Measurements from ENCODE around the gene ATG16L1. TPM values are rescaled to one million over a fixed set of nuclear protein-coding genes. Genes with fewer than 3 reads are reported as not detected.

ATG16L1 gene
- total RNA-seq, 4 donors from 2014 or later, result 38.6 to 77.2 (median 49.4) TPM

DNA sequence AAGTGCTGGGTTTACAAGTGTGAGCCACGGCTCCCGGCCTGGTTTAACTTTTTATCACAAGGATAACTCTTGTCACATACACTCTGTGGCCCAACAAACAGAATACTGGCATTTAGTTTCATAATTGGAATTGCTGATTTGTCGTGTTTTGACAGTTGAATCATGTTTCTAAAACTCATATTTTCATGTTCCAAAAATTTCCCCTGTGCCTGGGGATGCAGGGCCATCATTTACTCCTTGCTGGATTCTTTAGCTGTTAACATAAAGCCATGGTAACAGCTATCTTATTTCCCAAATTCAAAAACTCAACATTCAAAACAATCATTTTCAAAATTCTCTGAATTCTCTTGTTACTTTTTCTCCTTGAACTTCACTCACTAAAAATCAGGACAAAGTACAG, 16.5 kb upstream of the ATG16L1 start:
- WGBS, result 86% methylated on average over 3 of the region's 3 CpGs
- no peak overlapping the region for H3K4me3 ChIP-seq
- H3K9me3 ChIP-seq, result no peaks in the 10 kb centered on the region
- no peaks in the 10 kb centered on the region for H3K4me1 ChIP-seq
- no peaks in the 10 kb centered on the region for H3K36me3 ChIP-seq
- DNase-seq (ENCODE audit: low spot score in 2 of 2), result no peak
- H3K27me3 ChIP-seq, result no peaks in the 10 kb centered on the region
- TF ChIP-seq POLR2A (IDR thresholded peaks at IDR 0.05) (no peak), EP300 (IDR thresholded peaks at IDR 0.05) (no peak), POLR2AphosphoS5 (IDR thresholded peaks at IDR 0.05) (no peak)
- TF ChIP-seq, protein P1, sequence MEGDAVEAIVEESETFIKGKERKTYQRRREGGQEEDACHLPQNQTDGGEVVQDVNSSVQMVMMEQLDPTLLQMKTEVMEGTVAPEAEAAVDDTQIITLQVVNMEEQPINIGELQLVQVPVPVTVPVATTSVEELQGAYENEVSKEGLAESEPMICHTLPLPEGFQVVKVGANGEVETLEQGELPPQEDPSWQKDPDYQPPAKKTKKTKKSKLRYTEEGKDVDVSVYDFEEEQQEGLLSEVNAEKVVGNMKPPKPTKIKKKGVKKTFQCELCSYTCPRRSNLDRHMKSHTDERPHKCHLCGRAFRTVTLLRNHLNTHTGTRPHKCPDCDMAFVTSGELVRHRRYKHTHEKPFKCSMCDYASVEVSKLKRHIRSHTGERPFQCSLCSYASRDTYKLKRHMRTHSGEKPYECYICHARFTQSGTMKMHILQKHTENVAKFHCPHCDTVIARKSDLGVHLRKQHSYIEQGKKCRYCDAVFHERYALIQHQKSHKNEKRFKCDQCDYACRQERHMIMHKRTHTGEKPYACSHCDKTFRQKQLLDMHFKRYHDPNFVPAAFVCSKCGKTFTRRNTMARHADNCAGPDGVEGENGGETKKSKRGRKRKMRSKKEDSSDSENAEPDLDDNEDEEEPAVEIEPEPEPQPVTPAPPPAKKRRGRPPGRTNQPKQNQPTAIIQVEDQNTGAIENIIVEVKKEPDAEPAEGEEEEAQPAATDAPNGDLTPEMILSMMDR (IDR thresholded peaks at IDR 0.05), result no peak
- no peak overlapping the region for H3K27ac ChIP-seq

DNA sequence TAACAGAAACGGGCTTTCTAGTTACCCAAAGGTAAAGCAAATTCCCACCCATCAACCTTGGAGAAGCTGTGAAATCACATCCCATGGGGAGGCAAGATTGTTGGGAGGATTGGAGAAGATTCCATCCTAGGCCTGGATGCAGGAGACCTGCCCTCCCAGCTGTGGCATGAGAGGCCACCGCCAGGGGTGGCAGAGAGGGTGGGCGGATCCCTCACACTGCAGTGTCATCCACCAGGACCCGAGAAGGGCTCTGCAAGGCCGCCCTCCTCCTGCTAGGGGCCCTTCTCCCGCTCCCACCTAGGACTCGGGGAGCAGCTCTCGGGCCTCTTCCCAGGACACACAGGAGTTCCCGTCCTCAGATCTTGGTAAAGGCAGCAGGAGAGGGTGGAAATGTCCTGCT, 15.5 kb upstream of the ATG16L1 start:
- H3K27me3 ChIP-seq, result no peaks in the 10 kb centered on the region
- H3K27ac ChIP-seq, result no peak overlapping the region
- no peak for DNase-seq (ENCODE audit: low spot score in 2 of 2)
- H3K9me3 ChIP-seq, result no peaks in the 10 kb centered on the region
- no peak overlapping the region for H3K4me3 ChIP-seq
- H3K36me3 ChIP-seq, result no peaks in the 10 kb centered on the region
- TF ChIP-seq POLR2A (IDR thresholded peaks at IDR 0.05) (no peak), EP300 (IDR thresholded peaks at IDR 0.05) (no peak), POLR2AphosphoS5 (IDR thresholded peaks at IDR 0.05) (no peak)
- TF ChIP-seq, protein P1 (IDR thresholded peaks at IDR 0.05), result no peak
- H3K4me1 ChIP-seq, result no peaks in the 10 kb centered on the region
- 94% methylated on average over 4 of the region's 9 CpGs for WGBS

DNA sequence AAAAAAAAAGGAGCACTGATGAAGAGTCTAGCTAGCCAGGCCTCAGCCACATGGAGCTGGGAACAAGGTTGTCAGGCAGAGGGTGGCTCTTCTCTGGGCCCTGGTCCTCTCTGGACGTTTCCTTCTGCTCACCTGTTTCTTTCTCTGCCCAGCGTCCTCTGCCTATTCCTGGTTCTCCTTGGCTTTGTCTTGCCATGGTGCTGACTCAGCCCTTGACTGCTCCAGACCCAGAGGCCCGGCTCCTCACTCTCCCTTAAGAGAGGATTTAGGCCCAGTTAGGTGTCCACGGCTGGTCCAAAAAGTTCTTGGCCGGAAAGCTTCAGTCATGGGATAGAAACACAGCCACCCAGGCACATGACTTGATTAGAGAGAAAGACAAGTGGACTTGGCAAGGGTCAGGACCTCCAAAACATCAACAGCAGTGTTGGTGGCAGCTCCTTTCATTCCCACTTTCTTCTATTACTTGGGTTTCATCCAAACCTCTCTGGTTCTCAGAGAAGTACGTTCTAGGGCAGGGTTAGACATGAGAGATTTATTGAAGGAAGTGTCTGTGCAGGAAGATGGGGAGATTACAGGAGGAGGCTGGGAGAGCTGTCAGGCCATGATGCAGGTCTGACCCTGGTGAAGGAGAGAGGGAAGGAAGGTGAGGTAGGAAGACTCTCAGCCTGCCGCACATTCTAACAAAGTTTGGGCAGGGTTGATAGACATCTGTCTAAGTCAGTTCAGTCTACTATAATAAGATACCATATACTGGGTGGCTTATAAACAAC, 14.5 kb upstream of the ATG16L1 start:
- Histone ChIP-seq H3K4me3 (no peak overlapping the region), H3K36me3 (no peaks in the 10 kb centered on the region), H3K9me3 (no peaks in the 10 kb centered on the region), H3K27ac (no peak overlapping the region), H3K4me1 (peaks cover 3% of the 10 kb centered on the region), H3K27me3 (no peaks in the 10 kb centered on the region)
- TF ChIP-seq POLR2A (IDR thresholded peaks at IDR 0.05) (no peak), EP300 (IDR thresholded peaks at IDR 0.05) (no peak), POLR2AphosphoS5 (IDR thresholded peaks at IDR 0.05) (no peak)
- TF ChIP-seq, protein P1 (IDR thresholded peaks at IDR 0.05), result no peak
- DNase-seq (ENCODE audit: low spot score in 2 of 2), result no peak
- 78% methylated on average over 7 of the region's 7 CpGs for WGBS

DNA sequence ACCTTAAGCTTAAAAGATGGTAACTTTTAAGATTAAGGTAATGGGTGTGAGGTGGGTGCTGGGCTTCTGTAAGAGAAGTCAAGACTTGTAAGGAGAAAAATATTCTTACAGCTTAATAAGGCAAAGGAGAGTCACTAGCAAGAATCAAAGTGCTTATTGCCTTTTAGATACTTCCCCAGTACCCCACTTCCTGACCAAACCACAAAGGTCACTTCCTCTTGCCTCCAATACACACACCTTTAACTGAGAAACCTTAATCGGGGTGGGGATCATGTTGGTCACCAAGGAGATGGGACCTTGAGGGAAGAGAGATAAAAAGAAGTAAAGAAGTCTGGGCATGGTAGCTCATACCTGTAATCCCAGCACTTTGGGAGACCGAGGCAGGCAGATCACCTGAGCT, 10.6 kb upstream of the ATG16L1 start:
- TF ChIP-seq POLR2AphosphoS5 (IDR thresholded peaks at IDR 0.05) (no peak), POLR2A (IDR thresholded peaks at IDR 0.05) (no peak), EP300 (IDR thresholded peaks at IDR 0.05) (no peak)
- TF ChIP-seq, protein P1 (IDR thresholded peaks at IDR 0.05), result no peak
- Histone ChIP-seq H3K36me3 (no peaks in the 10 kb centered on the region), H3K4me3 (no peak overlapping the region), H3K27ac (no peak overlapping the region), H3K4me1 (peaks cover 3% of the 10 kb centered on the region), H3K9me3 (no peaks in the 10 kb centered on the region), H3K27me3 (no peaks in the 10 kb centered on the region)
- WGBS, result 72% methylated on average over 2 of the region's 2 CpGs
- no peak for DNase-seq (ENCODE audit: low spot score in 2 of 2)

DNA sequence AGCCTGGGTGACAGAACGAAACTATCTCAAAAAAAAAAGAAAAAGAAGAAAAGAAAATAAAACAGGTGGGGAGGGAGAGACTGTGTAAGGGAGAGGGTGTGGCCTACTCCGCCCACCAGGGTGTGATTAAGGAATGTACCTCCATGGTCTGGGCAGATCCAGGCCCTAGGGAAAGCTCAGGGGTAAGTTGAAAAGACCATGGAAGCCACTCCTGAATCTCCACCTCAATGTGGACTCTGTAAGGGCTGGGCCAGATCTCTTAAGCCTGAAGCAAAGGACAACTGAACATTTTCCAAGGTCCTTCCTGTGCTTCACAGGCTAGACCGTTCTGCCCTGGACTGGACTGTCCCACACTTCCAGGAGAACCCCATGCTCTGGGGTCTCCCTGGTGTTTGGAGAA, 9.7 kb upstream of the ATG16L1 start:
- Histone ChIP-seq H3K27me3 (no peaks in the 10 kb centered on the region), H3K4me1 (peaks cover 3% of the 10 kb centered on the region), H3K4me3 (no peak overlapping the region), H3K27ac (no peak overlapping the region), H3K9me3 (no peaks in the 10 kb centered on the region), H3K36me3 (no peaks in the 10 kb centered on the region)
- 73% methylated on average over 3 of the region's 3 CpGs for WGBS
- no peak for DNase-seq (ENCODE audit: low spot score in 2 of 2)
- TF ChIP-seq EP300 (IDR thresholded peaks at IDR 0.05) (no peak), POLR2AphosphoS5 (IDR thresholded peaks at IDR 0.05) (no peak), POLR2A (IDR thresholded peaks at IDR 0.05) (no peak)
- TF ChIP-seq, protein P1 (IDR thresholded peaks at IDR 0.05), result no peak
